Heart left ventricle (tissue), 16 donors: ENCODE results near the gene ADCY5. TPM values are rescaled to one million over a fixed set of nuclear protein-coding genes. Genes with fewer than 3 reads are reported as not detected.
A peak's percentile ranks its signal among the peaks of the same experiment; 100 is the strongest.

Source experiments
- ATAC-seq, 4 donors: fragments of 200-7000 bp; cut with Tn5 transposase; one replicate each; pipeline ENCODE4 v1.9.1; 2020 to 2022; ENCODE audit warnings: moderate library complexity in 4 of 4, mild to moderate bottlenecking in 3 of 4, moderate number of reproducible peaks in 1 of 4
- DNase-seq, 5 donors: peaks; one replicate each; pipeline ENCODE4 v3.0.0-alpha.2; 2020
- H3K27ac ChIP-seq, 12 donors: fragments of 200-600 bp; sonication (generic) in 4 of 12; one replicate each; pipeline versions ENCODE4 v1.5.0 to v1.8.0; 2016 to 2022; ENCODE audit warnings: mild to moderate bottlenecking in 2 of 12
- H3K27me3 ChIP-seq, 9 donors: fragments of 200-600 bp; sonication (generic) in 2 of 9; one replicate each; pipeline versions ENCODE4 v1.5.1 to v1.8.0; 2016 to 2022; ENCODE audit warnings: mild to moderate bottlenecking in 3 of 9
- H3K36me3 ChIP-seq, 9 donors: fragments of 200-600 bp; sonication (generic) in 2 of 9; one replicate each; pipeline versions ENCODE4 v1.5.0 to v1.8.0; 2018 to 2022; ENCODE audit warnings: mild to moderate bottlenecking in 2 of 9
- H3K4me1 ChIP-seq, 12 donors: fragments of 200-600 bp; sonication (generic) in 4 of 12; one replicate each; pipeline versions ENCODE4 v1.5.0 to v1.8.0; 2016 to 2022; ENCODE audit warnings: mild to moderate bottlenecking in 3 of 12
- H3K4me3 ChIP-seq, 12 donors: fragments of 200-600 bp; sonication (generic) in 4 of 12; one replicate each; pipeline versions ENCODE4 v1.5.0 to v1.8.0; 2017 to 2022; ENCODE audit warnings: mild to moderate bottlenecking in 9 of 12, moderate library complexity in 4 of 12
- H3K9me3 ChIP-seq, 12 donors: fragments of 200-600 bp; sonication (generic) in 4 of 12; one replicate each; pipeline versions ENCODE4 v1.5.0 to v1.8.0; 2016 to 2022; ENCODE audit warnings: mild to moderate bottlenecking in 1 of 12
- CTCF ChIP-seq, 12 donors: fragments of 200-600 bp; sonication (generic) in 4 of 12; IDR thresholded peaks; one replicate each; pipeline versions ENCODE4 v1.5.0 to v1.8.0; 2018 to 2022; ENCODE audit warnings: antibody characterized with exemption in 12 of 12, mild to moderate bottlenecking in 5 of 12
- POLR2A ChIP-seq, 2 donors: fragments of 450-650 bp; IDR thresholded peaks; one replicate each; pipeline ENCODE4 v1.6.1; 2017; ENCODE audit warnings: antibody characterized with exemption in 2 of 2, mild to moderate bottlenecking in 2 of 2, moderate library complexity in 2 of 2
- WGBS, 4 donors: extraction: QIAGEN DNeasy Blood & Tissue Kit in 2 of 4; methylation state at CpG; one replicate each; pipeline versions ENCODE4 v1.1.5 to v1.1.7; 2013 to 2018; 5-methylcytosine and 5-hydroxymethylcytosine counted together
- intact Hi-C, 10 donors: fragments of 100-400 bp; cut with DNase I; formaldehyde crosslinking; loops; one replicate each; pipeline versions ENCODE4 v1.11.1 to v1.14.2; 2022
- polyA plus RNA-seq, 2 donors: library from polyadenylated mRNA; stranded (reverse); fragments of 200-250 nt; gene quantifications; one replicate each; pipeline ENCODE4 v1.2.3, GENCODE V29; 2013
- total RNA-seq, 9 donors: library from RNA; depleted of rRNA in 2 of 9; stranded (reverse); fragments of >200 nt in 2 of 9; fragmentation: NEBNext Ultra II Directional in 3 of 9; extraction: Animal tissue kit (Norgen Biotek cat#: 25700) in 3 of 9; gene quantifications; one replicate each; pipeline versions ENCODE4 v1.1.0 to v1.2.4, GENCODE V29; 2016 to 2023
- donor health status: ischemic (EF 13 %, LVEDD 7.1; RV severe dilation, severe dysfunction).
- donor health status: healthy with polysubstance abuse.
- donor health status: DM: no; HTN: yes; CAD: no.
- donor health status: DM: no; HTN: no; CAD: no.
- donor health status: ischemic (EF 25% LVEDD 6.9; RV normal size, moderate dysfunction).
- donor health status: ischemic (EF 25% LVEDD 5.7; RV mildly dilated, moderate dysfunction).
- donor health status: healthy.
- donor health status: DM: yes; HTN: yes; CAD: no.
- donor health status: ischemic (EF 35%, LVEDD 5.7; RV mildly dilated, moderate dysfunction).
- donor health status: nonischemic (EF 11% LVEDD 7.7; RV severe dilation, severe dysfunction).
- donor health status: DM: yes; HTN: yes; CAD: no.
- donor health status: PGD.
- donor health status: ischemic (EF 29% LVEDD 5.4; RV normal size, mild dysfunction).
- donor health status: nonischemic (EF 23%, LVEDD 6.1; RV moderate dilation, normal function).

The ADCY5 gene
- total and polyA plus RNA-seq, 11 donors = 78.5 to 276 (median 167) TPM

- H3K9me3 ChIP-seq = peaks cover 0 to 7% (median 0%) of the 10 kb centered on the region in 12 donors
- H3K36me3 ChIP-seq = peaks cover 0 to 3% (median 0%) of the 10 kb centered on the region in 9 donors
- no peak for ATAC-seq
- H3K27ac ChIP-seq = peak overlapping the region in 8 of 12 donors; percentile 2 to 94 (median 44)
- intact Hi-C loops = no loop called here
- TF ChIP-seq POLR2A (IDR thresholded peaks at IDR 0.05) (no peak), CTCF (IDR thresholded peaks at IDR 0.05) (no peak)
- WGBS, 4 donors = 56 to 57% (median 56%) methylated on average over 9 of the region's 9 CpGs
- H3K4me3 ChIP-seq = no peak overlapping the region
- peak in 1 of 5 donors; percentile 9 for DNase-seq
- H3K4me1 ChIP-seq = peaks cover 7 to 75% (median 40%) of the 10 kb centered on the region in 12 donors
- no peaks in the 10 kb centered on the region for H3K27me3 ChIP-seq
Observed at GRCh38 chr3:123367467-123368154, 81.3 kb downstream of the ADCY5 start.

- Histone ChIP-seq H3K36me3 (peaks cover 0 to 3% (median 0%) of the 10 kb centered on the region in 9 donors), H3K27ac (peak overlapping the region in 8 of 12 donors; percentile 8 to 94 (median 38)), H3K4me1 (peaks cover 0 to 72% (median 33%) of the 10 kb centered on the region in 12 donors), H3K9me3 (peaks cover 0 to 7% (median 0%) of the 10 kb centered on the region in 12 donors), H3K4me3 (no peak overlapping the region), H3K27me3 (no peaks in the 10 kb centered on the region)
- DNase-seq (peak in 1 of 5 donors; percentile 50), ATAC-seq (peak; percentile 49 to 79 (median 76))
- 47 to 61% (median 54%) methylated on average over 6 of the region's 6 CpGs for WGBS, 4 donors
- intact Hi-C loops = no loop called here
- TF ChIP-seq POLR2A (IDR thresholded peaks at IDR 0.05) (no peak), CTCF (IDR thresholded peaks at IDR 0.05) (peak; percentile 5 to 55 (median 36))
Observed at GRCh38 chr3:123365450-123366143, 83.3 kb downstream of the ADCY5 start.

- no peaks in the 10 kb centered on the region for H3K27me3 ChIP-seq
- H3K36me3 ChIP-seq = no peaks in the 10 kb centered on the region
- H3K9me3 ChIP-seq = no peaks in the 10 kb centered on the region
- no peak for DNase-seq
- peak overlapping the region in 4 of 12 donors; percentile 10 to 31 (median 19) for H3K27ac ChIP-seq
- H3K4me1 ChIP-seq = peaks cover 0 to 45% (median 18%) of the 10 kb centered on the region in 12 donors
- WGBS, 4 donors = 63 to 65% (median 64%) methylated on average over 4 of the region's 4 CpGs
- no peak overlapping the region for H3K4me3 ChIP-seq
- ATAC-seq = peak in 1 of 4 donors; percentile 13
- intact Hi-C loops = no loop called here
- TF ChIP-seq POLR2A (IDR thresholded peaks at IDR 0.05) (no peak), CTCF (IDR thresholded peaks at IDR 0.05) (no peak)
Observed at GRCh38 chr3:123361071-123361470, 87.8 kb downstream of the ADCY5 start.

- peaks cover 0 to 4% (median 0%) of the 10 kb centered on the region in 12 donors for H3K9me3 ChIP-seq
- peaks cover 0 to 48% (median 29%) of the 10 kb centered on the region in 12 donors for H3K4me1 ChIP-seq
- TF ChIP-seq POLR2A (IDR thresholded peaks at IDR 0.05) (no peak), CTCF (IDR thresholded peaks at IDR 0.05) (no peak)
- no peaks in the 10 kb centered on the region for H3K27me3 ChIP-seq
- intact Hi-C loops = no loop called here
- H3K27ac ChIP-seq = no peak overlapping the region
- no peak for ATAC-seq
- H3K36me3 ChIP-seq = peaks cover 0 to 6% (median 0%) of the 10 kb centered on the region in 9 donors
- no peak for DNase-seq
- WGBS, 4 donors = 51 to 68% (median 65%) methylated on average over 3 of the region's 3 CpGs
- H3K4me3 ChIP-seq = no peak overlapping the region
Observed at GRCh38 chr3:123357275-123357674, 91.6 kb downstream of the ADCY5 start.
